HG02938 (cell line): ENCODE data around the gene DCAF7.

Source experiments
- ATAC-seq: cut with Tn5 transposase; IDR thresholded peaks from one replicate; pipeline ENCODE4 v1.9.1; 2021; ENCODE audit warnings: mild to moderate bottlenecking, moderate library complexity; ENCODE audit not compliant: unreplicated experiment

The DCAF7 gene, protein sequence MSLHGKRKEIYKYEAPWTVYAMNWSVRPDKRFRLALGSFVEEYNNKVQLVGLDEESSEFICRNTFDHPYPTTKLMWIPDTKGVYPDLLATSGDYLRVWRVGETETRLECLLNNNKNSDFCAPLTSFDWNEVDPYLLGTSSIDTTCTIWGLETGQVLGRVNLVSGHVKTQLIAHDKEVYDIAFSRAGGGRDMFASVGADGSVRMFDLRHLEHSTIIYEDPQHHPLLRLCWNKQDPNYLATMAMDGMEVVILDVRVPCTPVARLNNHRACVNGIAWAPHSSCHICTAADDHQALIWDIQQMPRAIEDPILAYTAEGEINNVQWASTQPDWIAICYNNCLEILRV

DNA sequence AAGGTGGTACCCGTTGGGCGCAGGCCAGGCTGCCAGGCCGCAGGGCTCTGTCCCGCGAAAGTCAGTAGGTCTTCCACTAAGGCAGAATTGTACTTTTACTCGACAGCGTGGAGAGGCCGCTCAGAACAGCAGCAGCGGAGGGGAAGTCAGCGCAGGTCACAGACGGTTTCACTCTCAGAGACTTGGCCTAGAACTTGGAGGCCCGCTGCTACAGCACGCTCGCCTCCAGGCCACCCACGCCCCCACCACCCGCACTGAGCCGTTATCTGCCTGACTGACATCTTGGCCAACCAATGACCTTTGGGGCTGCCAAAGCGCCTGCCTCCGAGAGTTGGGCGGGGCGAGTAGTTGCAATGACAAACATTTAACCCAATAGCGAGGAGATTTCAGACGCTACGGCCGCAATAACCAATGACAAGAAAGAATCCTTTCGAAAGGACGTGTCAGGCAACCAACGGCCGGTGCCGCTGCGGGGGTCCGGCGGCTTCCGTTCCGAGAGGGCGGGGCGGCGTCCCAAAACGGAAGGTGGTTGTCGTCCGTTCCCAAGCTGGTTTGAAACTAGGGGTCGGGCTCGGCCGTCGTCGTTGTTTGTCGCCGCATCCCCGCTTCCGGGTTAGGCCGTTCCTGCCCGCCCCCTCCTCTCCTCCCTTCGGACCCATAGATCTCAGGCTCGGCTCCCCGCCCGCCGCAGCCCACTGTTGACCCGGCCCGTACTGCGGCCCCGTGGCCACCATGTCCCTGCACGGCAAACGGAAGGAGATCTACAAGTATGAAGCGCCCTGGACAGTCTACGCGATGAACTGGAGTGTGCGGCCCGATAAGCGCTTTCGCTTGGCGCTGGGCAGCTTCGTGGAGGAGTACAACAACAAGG, at the start of gene DCAF7:
TSS of gene DCAF7 (plus strand) at position 532 of the 871 bp plus-strand sequence. CDS start at position 733, 201 bp downstream.
- peak; percentile 94 for ATAC-seq

DNA sequence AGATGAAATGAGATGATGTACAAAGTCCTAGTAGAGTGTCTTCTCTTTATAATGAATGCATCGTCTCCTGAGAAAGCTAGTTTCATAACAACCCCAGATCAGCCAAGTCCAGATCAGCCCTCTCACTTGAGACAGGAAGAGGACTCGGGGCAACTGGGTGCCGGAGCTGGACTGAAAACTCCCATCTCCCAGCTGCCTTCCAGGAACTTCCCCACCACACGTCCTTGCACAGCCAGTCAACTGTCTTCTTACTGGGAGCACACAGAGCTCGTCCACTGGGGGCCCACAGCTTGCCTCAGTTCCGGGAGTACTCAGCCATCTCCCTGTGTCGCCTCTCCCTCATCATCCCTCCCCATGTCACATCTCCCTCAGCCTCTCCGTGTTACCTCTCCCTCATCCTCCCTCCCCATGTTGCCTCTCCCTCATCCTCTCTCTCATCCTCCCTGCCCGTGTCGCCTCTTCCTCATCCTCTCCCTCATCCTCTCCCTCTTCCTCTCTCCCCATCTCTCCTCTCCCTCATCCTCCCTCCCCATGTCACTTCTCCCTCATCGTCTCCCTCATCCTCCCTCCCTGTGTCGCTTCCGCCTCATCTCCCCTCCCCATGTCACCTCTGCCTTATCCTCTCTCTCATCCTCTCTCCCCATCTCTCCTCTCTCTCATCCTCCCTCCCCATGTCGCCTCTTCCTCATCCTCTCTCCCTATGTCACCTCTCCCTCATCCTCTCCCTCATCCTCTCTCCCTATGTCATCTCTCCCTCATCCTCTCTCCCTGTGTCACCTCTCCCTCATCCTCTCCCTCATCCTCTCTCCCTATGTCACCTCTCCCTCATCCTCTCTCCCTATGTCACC, 49.5 kb upstream of the DCAF7 start:
- no peak for ATAC-seq

DNA sequence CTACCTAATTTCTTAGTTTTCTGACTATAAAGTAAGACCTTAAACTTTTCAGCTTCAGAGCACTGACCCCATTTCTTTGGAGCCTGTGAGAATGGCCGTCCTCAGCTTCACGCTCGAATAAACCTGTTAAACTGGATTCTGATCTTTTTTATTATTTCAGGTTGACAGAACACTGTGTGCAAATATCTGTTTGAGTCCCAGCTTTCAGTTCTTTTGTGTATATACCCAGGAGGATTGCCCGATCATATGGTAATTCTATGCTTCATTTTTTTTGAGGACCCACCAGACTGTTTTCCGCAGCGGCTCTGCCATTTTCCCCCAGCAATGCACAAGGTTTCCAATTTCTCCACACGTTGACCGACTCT, 47.0 kb upstream of the DCAF7 start:
- ATAC-seq: no peak

DNA sequence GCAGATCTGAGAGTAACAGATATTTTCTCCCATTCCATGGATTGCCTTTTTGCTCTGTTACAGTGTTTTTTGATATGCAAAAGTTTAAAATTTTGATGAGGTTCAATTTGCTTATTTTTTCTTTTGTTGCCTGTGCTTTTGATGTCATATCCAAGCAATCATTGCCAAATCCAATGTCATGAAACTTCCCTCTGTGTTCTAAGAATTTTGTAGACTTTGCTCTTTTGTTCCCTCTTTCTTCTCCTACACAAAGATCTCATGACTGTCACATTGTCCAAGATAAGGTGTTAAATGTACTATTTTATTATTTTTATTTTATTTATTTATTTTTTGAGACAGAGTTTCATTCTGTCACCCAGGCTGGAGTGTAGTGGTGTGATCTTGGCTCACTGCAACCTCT, 46.0 kb upstream of the DCAF7 start:
- ATAC-seq: no peak

DNA sequence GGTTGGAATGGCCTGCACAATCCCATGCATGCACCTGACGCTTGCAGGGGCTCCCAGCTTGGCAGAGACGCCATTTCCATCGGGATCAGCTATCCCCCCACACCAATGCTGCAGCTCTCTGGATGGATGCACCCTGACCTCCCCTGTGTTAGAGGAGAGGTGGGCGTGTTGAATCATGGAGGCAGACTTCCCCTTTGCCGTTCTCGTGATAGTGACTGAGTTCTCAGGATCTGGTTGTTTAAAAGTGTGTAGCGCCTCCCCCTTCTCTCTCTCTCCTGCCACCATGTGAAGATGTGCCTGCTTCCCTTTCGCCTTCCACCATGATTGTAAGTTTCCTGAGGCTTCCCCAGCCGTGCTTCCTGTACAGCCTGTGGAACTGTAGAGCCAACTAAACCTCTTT, 44.9 kb upstream of the DCAF7 start:
- ATAC-seq: no peak

DNA sequence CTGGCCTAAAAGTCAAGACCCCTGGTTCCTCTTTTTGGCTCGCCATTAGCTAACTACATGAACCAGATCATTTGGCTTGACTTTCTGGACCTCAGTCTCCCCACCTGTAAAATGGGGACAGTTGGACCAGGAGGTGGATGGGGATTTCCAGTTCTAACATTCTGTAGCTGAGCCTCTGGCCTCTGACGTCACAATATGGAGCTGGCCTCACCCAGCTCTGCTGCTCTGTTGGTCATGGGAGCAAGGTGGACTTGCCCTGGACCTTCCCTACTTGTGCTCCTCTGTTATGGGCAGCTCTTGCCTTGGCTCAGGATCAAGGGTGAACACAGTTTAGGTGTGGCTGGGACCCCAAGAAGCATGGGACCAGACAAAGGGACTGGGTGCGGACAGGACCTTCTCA, 43.6 kb upstream of the DCAF7 start:
- no peak for ATAC-seq

DNA sequence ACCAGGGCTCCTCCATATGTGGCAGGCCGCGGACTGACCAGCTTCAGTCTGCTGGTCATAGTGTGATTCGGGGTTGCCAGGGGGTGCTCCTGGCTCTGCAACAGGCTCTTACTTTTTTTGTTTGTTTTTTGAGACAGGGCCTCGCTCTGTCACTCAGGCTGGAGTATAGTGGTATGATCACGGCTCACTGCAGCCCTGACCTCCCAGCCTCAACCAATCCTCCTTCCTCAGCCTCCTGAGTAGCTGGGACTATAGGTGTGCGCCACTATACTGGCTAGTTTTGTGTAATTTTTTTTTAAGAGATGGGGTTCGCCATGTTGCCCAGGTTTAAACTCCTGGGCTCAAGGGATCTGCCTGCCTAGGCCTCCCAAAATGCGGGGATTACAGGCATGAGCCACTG, 38.9 kb upstream of the DCAF7 start:
- ATAC-seq: no peak

DNA sequence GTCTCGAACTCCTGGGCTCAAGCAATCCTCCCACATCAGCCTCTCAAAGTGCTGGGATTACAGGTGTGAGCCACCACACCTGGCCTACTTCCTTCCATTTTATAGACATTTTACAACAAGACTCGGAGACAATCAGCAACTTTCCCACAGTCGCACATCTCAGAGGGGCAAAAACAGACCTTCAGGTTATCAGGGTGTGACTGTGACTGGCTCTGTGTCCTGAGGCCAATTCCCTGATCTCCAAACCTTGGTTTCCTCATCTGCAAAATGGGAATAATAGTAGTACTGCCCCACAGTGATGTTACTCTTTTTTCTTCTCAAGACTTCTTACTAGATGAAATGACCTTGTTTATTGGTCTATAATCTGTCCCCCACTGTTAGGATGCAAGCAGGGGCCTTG, 37.9 kb upstream of the DCAF7 start:
- no peak for ATAC-seq

DNA sequence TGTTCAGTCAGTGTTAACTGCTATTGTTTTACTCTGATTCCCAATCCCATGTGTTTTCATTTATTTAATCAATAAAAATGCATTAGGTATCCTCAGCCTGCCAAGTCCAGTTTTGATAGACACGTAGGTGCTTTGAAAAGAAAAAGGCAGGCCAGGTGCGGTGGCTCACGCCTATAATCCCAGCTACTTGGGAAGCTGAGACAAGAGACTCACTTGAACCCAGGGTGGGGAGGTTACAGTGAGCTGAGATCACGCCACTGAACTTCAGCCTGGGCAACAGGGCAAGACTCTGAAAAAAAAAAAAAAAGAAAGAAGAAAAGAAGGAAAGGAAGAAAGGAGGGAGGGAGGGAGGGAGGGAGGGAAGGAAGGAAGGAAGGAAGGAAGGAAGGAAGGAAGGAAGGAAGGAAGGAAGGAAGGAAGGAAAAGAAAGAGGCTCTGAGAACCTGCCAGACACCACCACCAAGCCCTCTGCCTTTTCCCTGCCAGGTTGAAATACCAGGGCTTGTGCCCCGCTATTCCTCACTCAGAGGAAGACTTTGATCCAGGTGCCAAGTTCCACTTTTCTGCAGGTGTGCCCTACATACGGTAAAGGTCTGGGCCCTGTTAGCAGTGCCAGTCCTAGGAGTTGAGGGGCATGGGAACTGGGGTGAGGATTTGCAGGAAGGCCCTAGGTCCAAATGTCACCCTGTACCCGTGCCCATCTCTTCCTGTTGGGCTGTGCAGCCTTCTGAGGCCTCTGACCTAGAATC, 37.2 kb upstream of the DCAF7 start:
- ATAC-seq: no peak

DNA sequence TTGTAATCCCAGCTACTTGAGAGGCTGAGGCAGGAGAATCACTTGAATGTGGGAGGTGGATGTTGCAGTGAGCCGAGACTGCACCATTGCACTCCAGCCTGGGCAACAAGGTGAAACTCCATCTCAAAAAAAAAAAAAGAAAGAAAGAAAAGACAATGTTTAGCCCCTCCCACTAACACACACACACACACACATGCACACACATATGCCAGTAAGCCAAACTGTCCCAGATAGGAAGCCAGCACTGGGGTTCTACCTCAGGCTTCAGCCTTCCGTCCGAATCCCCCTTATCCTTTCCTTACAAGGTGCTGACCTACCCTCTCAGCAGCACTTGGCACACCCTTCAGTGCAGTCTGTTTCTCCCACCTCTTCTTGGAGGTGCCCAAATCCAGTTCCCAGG, 35.8 kb upstream of the DCAF7 start:
- ATAC-seq: no peak

DNA sequence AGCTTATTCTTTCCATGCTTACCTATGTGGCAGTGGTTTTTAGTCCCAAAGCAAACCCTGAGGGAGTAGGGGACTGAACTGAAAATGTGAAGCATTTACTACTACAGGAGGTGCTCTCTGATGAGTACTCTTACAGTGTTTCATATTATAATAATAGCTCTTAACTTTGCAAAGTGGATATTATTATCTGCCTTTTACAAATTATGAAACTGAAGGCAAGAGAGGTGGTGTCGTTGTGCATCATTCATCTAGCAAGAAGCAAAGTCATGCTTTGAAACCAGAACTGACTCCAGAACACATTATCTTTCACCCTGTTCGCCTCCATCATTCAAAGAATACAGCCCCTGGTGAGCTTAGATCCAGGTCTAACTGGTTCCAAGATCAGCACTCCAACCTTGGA, 35.3 kb upstream of the DCAF7 start:
- no peak for ATAC-seq

DNA sequence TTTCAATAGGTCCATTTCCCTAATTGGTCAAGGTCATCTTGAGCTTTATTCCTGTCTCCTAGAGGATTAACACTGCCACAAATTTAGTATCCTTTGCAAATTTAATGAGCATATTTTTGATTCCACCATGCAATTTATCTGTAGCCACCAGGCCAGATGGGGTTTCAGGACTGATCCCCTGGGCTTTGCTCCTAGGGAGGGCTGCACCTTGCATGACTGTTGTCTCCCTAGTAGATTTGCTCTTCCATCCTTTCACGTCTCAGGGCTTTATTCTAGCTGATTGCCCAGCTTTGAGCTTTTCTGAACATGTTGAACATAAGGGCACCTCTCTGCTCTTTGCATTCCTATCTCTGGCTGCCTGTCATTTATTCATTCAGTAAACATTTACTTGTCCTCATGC, 34.9 kb upstream of the DCAF7 start:
- no peak for ATAC-seq

DNA sequence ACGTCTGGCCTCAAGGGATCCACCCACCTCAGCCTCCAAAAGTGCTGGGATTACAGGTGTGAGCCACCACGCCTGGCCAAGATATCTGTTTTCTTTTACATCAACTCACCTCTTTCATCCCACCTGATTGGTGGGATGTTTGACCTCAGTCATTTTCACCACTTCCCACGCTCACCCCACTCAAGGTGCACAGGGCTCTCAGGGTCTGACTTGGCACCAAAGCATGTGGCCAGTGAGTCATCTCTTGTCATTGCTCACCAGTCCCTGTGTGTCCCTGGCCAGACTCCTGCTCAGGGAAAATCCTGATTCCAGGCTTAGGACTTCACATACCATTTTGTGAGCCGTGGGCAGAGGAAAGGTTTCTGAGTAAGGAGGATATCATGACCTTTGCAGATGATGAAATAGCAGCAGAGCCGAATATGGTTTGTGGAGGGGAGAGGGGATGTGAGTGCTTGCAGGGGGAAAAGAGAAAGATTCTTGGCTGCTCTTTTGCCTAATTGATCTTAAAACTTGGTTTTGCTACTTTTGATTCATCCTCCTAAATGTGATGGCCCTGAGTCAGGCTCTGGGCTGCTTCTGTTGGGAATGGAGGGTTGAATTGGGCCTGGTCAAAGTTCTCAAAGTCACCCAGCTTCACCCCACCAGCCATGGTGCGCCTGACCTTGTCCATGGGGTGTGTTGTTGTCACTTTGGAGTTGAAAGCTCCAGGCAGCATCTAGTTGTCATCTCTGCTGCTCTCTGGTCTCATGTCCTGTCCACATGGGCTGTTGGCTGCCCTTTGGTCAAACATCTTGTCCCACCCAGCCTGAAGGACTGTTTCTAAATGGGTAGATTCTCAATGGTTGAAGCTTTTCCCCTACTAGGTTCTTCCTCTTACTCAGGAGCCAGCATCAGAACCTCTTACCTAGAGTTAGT, 33.1 kb upstream of the DCAF7 start:
- no peak for ATAC-seq

DNA sequence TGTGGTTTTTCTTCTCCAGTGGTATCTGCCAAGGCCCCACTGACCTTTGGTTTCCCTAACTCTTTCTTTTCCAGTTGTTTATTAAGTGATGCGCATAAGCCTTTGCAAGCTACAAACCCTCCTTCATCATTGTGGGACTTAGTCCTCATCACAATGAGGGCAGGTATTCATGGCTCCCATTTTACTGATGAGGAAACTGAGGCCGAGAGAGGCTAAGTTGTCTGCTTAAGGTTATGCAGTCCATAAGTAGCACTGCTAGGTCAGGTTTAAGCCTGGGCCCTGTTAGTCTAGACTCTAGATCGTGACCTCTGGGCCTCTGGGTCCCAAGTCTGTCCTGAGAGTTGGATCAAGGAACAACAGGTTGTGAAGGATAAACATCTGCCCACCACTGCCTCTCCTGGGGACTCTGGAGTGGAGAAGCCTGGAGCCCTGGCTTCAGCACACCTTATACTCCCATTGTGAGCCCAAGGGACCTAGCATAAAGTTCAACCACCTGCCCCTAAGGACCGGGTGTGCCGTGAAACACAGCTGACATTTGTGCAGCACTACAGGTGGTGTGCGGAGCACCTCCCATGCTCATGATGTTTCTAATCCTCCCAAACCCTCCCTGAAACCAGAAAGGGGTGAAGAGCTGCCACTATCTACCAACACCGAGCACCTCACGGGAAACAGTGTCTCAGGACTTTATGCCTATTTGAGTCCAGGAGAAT, 32.3 kb upstream of the DCAF7 start:
- no peak for ATAC-seq

DNA sequence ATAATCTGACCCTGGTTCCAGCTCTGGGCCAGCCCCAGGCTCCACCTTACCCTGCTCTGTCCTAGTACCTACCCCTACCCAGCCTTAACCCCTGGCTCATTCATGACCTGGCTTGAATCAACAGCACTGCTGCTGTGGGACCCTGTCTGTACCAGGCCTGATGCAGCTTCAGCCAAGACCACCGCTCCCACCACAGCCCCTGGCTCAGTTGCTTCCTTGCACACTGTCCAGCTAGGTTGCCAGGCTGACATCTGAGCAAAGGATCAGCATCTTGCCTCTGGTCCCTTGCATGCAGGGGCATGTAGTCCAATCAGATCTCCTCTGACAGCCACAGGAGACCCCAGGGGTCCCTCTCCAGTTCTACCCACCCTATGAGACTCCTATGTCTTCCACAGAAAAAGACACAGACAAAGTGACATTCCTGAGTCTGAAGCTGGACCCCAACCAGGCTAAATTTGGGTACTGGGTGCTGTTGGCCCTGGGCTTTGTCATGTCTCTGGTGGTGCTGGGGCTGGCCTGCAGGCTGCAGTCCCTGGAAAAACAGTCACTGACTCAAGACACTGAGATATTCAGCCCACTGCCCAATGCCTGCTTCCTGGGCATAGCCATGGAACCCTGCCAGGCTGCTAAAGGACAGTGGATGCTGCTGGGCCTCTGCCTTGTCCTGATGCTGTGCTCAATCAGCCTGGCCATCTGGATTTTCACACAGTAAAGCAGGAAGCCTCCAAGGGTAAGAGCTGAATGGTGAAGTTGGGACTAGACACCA, 31.0 kb upstream of the DCAF7 start:
- no peak for ATAC-seq

DNA sequence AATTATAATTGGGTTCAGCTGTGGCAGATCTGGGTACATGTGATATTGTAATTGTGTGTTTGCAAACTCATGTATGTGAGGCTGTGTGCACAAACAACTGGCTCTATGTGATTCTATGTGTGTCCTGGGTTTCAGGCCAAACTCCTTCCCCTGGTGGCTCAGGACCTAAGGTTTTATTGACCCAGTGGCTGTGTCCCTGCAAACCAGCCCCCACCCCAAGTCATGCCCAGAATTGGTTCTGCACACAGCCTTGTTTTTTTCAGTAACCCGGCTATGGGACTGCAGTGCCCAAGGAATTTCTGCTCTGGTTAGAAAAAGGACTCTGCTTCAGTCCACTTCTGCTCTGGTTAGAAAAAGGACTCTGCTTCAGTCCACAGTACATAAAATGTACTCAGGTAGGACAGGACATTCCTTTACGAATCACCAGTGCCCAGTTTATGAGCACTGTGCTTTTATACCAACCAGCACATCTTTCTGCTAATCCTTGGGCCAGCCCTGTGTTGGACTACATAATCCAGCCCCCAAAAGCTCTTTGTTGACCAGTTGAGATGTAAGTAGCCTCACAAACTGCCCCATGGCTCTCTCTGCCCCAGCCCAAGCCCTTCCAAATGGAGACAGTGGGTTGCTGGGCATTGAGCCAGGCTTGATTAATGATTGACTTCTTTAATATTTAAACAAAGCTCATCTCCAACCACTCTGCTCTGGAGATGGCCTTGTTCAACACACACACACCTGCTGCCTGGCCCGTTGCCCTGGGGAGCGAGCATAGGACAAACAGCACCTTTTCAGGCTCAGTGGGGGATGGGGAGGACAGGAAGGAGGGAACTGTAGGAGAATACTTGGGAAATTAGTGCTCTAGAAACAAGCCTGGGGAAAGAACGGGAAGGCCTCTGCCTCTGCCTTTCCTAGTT, 30.1 kb upstream of the DCAF7 start:
- no peak for ATAC-seq

DNA sequence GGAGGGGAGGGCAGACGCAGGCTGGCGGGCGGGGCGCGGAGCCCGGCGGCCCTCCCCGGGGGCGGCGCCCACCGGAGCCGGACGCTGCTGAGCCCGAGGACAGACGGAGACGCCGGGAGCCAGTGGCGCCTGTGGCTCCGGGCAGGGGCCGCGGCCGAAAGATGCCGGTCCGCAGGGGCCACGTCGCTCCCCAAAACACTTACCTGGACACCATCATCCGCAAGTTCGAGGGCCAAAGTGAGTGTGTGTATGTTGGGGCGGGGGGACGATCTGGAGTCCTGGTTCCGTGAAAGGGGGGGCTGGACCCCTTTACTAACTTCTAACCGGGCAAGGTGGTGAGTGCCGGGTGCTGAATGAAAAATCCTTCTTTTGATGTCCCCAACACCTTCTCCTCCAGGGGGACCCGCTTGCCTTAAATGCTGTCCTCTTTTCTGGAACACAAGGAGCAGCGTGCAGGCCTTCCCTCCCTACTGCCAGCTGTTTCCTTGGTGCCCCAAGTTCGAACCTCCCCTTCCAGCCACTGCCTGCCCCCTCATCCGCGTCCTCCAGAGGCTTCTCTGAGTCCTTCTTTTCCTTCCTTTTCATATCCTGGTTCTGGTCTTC, 26.9 kb upstream of the DCAF7 start, which contains the start of gene KCNH6:
TSS of gene KCNH6 (plus strand) at position 106 of the 603 bp plus-strand sequence. CDS start at position 162, 56 bp downstream.
- peak; percentile 7 for ATAC-seq
